ENCODE measurements around the gene DOP1B.
"Not testable (repeated sequence)": the region's sequence is repeated elsewhere in the genome, so short reads cannot be mapped to it uniquely, and the experiment has no call there.

The DOP1B gene

DNA sequence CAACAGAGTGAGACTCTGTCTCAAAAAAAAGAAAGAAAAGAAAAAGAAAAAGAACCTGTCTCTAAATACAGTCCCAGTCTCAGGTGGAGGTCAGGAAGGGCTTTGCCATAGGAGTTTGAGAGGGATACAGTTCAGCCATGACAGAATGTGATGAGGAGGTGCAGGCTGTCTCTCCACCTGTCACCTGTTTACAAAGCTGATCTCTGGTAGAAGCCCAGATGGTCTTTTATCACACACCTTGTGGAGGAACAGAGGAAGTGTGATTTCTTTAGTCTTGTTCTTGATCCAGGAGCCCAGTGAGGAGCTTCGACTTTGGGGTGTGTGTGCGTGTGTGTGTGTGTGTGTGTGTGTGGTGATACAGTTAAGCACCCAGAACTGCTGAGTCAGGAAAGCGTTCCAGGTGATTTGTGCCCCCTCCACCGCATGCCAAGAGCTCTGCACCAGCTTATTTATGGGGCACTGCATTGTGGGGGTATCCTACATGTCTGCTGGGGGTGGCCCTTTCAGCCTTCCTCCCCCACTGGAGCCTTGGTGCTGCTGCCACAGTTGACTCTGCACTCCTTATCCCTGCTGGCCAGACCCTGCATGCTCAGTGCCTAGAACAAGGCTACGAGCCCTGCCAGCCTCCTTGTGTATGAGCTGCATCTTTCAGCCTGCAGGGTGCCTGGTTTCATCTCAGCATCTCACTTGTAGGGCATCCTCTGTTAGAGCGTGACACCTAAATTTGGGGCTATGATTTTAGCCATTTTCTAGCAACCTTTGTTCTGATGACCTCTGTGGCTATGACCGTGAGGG, 19.3 kb downstream of the DOP1B start:
- no peak for DNase-seq (ENCODE audit: low spot score)

DNA sequence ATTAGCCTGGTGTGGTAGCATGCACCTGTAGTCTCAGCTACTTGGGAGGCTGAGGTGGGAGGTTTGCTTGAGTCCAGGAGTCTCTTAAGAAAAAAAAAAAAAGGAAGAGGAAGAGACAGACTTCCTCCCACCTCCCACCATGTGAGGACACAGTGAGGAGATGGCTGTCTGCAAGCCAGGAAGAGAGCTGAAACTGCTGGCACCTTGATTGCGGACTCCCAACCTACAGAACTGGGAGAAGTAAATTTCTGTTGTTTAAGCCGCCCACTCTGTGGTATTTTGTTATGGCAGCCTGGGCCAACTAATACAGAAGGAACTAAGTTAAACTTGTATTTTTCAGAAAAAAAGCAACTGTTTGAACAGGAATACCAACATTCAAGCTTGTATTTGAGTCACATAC, 21.7 kb downstream of the DOP1B start:
- no peak for DNase-seq (ENCODE audit: low spot score)

DNA sequence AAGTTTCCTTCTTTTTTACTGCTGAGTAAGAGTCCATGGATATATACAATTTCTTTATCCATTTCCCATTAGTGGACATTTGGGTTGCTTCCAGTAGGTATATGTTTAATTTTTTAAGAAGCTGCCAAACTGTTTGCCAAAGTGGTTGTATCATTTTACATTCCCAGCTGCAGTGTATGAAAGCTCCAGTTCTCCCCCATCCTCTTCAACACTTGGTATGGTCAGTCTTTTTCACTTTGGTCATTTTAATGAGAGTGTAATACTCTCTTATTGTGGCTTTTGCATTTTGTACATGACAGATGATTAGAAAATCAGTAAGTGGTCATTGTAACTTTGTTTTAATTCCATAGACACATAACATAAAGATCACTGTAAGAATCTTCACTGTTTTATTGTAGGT, 22.5 kb downstream of the DOP1B start:
- DNase-seq (ENCODE audit: low spot score), result no peak

DNA sequence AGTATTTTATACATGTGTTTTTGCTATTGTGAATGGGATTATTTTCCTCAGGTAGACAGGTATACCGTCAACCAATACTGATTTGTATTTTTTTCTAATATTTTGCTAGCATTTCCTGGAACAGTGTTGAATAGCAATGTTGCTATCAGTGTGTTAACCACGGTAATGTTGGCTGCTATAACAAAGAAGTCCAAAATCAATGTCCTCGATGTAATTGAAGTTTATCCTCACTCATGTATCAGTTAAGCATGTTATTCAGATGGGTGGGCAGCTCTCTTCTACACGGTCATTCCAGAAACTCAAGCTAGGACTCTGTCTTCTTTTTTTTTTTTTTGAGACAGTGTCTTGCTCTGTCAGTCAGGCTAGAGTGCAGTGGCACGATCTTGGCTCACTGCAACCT, 24.3 kb downstream of the DOP1B start:
- no peak for DNase-seq (ENCODE audit: low spot score)

DNA sequence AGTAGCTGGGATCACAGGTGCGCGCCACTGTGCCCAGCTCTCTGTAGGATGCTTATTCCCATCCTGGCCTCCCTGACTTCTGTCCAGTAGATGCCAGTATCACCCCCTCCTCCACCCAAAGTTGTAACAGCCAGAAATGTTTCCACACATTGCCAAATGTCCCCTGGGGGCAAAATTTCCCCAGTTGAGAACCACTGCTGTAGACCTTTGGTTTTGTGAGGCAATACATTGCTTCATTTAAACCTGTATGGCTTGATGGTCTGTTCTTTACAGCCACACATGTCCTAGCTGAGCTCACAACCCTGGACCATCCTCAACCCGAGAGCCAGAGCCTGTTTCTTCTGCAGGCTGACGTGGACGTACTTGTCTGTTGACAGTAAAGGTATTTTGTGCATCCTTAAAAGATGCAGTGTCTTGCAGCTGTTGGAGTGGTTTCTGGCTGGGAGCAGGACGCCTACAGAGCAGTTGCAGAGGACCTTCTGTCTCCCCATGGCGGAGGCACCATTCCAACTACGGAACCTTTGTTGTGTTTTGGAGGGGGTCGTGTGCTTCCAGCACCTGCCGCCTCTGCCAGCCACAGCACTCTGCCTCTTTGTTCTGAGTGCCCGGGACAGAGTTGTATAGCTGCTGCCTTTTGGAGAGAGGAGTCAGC, 26.6 kb downstream of the DOP1B start:
- DNase-seq (ENCODE audit: low spot score), result no peak

DNA sequence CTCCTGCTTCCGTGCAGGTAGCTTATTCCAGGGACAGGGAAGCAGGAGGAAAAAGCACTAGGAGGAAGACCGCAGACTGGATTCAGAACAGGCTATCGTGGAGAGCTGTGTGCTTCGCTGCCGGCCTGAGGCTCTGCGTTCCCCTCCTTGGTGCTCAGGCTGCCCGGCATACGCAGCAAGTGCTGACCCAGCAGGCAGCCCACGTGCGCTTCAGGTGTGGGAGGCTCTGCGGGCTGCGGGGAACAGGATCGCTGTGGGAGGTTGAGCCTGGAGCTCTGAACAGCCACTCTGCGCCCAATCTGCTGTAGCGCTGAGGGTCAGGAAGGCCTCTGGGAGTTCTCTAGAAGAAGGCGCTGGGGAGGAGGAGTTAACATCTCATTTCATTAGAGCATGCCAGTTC, 27.9 kb downstream of the DOP1B start:
- no peak for DNase-seq (ENCODE audit: low spot score)

DNA sequence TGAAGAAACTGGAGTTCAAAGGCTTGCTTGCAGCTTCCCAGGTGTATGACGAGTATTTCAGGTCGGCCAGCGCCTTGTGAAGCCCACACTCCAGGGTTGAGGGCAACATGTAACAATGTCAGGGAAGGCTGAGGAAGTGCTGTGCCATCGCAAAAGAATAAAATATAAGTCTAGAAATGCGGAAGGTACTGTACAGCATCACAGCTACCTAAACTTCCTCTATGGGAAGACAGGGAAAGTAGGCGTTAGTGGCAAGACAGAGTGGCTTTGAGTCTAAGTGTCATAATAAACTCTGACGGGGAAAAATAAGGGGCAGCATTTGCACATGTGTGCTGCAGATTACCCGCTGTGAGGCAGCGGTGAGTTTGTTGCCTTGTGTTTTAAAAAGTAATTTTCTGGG, 28.9 kb downstream of the DOP1B start:
- DNase-seq (ENCODE audit: low spot score), result no peak

DNA sequence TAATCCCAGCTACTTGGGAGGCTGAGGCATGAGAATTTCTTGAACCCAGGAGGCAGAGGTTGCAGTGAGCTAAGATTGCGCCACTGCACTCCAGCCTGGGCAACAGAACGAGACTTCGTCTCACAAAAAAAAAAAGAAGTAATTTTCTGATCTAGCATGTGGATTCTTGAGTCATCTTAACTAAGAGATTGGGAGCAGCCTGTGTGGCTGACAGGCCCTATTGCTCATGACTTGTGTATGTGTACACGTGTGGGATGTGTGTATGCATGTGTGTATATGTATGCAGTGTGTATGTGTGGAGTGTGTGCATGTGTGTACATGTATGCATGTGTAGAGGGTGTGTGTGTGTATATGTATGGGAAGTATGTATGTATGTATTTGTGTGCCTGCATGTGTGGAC, 29.5 kb downstream of the DOP1B start:
- DNase-seq (ENCODE audit: low spot score), result no peak

DNA sequence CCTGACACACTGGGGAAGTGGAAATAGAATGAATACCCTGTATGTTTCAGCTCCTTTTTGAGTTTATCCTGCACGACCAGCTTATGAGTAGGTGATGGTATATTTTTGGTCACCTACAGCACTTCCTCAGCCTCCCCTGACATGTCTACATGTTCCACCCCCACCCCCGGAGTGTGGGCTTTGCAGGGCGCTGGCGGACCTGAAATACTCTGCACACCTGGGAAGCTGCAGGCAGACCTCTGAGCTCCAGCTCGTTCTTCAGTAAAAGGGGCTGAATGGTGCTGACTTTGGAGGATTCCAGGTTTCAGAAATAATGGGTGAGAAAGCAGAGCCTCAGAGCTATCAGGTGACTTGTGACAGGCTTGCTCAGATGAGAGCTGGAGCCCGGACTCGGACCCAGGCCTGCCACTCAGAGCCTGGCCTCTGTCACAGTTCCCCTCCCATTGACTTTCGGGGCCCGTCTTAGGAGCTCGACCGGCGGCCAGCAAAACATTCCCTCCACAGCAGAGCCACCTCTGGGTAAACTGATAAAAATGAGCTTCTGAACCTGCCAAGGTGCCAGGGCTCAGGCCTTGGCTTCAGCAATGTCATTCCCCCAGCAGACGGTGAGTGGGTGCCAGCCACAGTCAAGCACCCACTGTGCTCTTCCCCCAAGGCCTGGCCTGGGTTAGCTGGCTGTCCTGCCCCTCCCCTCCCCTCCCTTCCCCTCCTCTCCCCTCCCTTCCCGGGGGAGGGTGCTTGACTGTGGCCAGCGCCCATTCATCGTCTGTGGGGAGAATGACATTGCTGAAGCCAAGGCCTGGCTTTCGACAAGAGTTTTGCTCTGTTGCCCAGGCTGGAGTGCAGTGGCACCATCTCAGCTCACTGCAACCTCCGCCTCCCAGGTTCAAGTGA, 30.1 kb downstream of the DOP1B start:
- no peak for DNase-seq (ENCODE audit: low spot score)

DNA sequence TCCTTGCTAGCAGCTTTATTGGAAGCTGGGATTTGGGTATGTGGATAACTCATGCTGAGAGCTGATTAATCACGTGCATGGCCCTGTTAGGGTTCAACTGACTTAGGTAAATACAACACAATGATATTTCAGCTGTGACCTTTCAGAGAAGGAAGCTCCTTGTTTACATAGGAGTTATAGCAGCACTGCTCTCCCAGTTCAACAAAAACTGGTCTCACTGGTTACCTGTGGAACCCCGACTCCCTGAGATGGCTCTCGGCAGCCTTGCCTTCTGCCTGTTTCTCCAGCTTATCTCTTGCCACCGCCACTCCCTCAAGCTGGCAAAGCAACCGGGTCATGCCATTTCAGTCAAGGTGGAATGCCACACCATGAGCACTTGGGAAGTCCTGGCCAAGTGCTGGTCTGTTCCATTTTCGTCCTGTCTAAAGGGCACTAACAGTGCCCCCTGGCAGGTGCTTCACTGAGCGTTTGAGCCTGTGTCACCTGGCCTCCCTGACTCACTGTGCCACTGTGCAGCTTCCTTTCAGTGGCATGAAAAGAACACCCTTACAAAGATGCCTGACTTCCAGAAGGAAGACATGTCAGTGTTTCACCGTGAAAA, 31.6 kb downstream of the DOP1B start:
- DNase-seq (ENCODE audit: low spot score), result no peak

DNA sequence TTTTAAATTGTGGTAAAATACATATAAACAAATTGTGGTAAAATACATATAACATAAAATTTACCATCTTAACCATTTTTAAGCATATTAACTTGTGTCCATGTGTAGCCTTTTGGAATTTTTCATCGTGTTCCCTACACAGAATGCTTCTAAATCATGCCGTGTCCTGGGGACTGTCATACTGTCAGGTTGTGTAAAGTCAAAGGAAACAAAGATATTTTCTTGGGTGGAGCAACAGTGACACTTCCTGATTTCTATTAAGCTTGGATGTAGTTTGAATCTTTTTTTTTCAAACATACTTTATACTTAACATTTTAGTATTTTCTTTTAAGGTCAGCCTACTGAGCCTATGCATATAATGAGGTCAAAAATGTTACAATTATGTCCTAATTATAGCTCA, 32.3 kb downstream of the DOP1B start:
- no peak for DNase-seq (ENCODE audit: low spot score)

DNA sequence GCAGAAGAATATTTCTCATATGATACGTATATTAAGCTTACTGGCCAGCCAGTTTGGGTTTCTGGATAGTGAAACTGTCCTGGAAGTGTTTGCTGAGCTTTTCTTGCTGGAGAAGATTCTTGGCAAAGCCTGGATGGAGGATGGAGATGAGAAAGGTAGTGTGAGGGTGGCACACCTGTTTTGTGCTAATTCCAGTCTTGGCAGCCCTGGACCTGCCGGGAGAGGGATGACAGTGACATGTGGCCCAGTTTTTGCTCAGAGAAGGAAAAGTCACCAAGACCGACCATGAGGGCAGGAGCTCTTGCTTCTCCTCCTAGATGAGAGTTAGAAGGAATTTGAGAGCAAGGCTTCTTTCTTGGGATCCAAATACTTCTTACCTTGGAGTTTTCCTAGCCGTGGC, 34.1 kb downstream of the DOP1B start:
- no peak for DNase-seq (ENCODE audit: low spot score)

DNA sequence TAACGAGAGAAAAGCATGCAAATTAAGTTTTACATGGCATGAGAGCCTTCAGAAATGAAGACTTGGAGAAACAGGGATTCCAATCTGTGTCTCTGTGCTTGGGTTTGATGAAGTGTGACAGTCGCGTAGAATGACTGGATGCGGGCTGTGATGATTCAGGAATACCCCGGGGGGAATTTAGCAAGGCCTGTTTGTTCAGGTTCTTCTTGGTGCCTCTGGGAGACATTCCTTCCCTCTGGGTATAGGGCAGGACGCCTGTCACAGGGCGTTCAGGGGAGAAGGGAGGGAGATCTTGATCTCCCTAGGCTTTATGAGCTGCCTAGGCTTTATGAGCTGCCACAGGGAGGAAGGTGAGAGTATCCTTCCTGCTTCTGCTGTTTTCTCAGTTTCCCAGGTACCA, 36.6 kb downstream of the DOP1B start:
- DNase-seq (ENCODE audit: low spot score), result no peak

DNA sequence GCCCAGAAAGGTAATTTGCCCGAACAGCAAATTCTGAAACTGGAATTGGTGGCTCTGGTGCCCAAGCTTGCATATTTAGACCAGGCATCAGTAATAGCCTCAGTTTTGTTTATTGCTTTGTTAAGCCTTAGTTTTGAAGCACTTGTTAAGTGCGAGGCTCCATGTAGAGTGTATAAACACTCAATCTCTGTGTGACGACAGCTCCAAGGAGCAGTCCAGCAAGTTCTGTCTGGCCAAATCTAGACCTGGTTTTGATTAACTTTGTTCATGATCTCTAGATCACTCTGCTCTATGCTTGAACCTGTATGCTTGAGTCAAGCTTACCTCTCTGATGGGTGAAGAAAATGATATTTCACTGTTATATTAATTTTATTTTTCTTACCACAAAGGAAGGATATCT, 37.4 kb downstream of the DOP1B start:
- no peak for DNase-seq (ENCODE audit: low spot score)

DNA sequence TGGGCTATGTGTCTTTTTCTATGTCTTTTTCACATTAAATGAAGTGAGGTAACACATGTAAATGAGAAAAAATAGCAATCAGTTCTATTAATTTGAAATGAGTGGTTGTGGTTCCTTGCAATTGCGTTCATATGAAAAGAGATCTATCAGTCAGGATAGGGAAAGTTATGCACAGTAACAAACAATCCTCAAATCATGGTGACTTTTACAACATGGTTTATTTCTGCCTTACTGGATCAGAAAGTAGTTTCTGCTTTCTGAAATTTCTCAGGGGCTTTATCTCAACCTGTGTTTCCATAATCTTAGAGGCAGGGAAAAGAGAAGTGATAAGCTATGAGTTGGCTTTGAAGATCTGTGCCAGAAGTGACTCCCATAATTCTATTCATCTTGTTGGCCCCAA, 39.0 kb downstream of the DOP1B start:
- no peak for DNase-seq (ENCODE audit: low spot score)

DNA sequence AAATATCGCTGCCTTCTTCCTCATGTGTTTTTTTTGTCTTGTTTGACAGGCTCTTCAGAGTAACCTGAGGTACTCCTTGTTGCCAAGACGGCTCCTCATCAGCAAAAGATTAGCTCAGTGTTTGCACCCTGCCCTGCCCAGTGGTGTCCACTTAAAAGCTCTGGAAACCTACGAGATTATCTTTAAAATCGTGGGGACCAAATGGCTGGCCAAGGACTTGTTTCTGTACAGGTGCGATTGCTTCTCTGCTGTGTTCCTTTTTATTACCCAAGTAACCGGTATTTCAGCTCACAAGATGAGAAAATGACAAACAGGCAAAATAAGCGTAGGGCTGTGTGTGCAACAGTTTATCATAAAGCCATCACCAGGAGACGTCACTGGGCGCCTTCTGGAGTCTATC, 42.4 kb downstream of the DOP1B start:
- no peak for DNase-seq (ENCODE audit: low spot score)

DNA sequence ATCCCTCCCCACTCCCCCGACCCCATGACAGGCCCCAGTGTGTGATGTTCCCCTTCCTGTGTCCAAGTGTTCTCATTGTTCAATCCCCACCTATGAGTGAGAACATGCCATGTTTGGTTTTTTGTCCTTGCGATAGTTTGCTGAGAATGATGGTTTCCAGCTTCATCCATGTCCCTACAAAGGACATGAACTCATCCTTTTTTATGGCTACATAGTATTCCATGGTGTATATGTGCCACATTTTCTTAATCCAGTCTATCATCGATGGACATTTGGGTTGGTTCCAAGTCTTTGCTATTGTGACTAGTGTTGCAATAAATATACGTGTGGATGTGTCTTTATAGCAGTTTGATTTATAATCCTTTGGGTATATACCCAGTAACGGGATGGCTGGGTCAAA, 43.0 kb downstream of the DOP1B start:
- DNase-seq (ENCODE audit: low spot score), result not testable (repeated sequence)

DNA sequence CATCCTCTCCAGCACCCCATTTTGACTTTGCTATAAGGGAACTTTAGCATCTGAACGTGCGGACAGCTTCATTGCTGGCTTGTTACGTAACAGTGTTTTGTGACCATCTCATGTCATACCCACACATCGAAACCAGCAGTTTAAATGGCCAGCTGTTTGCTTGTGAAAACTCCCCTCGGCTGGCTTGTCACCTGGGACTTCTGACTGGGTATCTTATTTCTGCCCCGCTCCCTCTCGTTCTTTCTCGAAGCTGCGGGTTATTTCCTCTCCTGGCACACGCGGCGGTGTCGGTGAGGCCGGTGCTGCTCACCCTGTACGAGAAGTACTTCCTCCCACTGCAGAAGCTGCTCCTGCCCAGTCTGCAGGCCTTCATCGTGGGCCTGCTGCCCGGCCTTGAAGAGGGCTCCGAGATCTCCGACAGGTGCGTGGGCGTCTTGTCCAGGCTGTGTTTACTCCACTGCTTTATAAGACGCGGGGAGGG, 43.5 kb downstream of the DOP1B start:
- DNase-seq (ENCODE audit: low spot score), result no peak

DNA sequence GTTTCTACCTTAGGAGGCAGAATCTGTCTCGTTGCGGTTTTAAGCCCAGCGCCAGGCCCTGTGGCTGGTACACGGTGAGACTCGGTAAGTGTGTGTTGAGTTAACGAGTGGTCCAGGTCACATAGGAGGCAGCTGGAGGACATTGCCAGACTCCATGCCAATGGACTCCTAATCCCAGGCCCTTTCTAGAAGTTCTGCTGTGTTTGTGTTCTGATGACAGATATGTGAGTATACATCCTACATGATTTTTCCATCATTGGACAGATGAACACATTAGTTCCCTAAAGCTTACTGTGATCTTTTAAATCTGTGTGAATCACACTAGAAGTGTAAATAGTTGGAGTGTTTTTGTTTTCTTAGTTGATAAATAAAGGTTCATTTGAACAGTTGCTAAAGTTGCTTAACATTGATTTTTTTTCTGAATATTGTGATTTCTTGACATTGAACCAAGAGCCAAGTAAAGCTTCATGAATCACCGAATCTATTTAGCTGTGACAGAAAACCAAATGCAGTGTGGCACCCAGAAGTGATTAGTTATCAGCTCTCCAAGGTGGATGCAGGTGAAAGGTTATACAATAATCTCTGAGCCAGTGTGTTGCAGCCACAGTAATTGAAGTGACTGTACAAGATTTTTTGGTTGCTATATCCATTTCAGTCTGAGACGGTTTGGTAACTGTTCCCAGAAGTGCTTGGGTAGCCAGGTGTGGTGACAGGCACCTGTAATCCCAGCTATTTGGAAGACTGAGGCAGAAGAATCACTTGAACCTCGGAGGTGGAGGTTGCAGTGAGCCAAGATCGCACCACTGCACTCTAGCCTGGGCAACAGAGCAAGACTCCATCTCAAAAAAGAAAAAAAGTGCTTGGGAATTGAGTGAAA, 46.3 kb downstream of the DOP1B start:
- no peak for DNase-seq (ENCODE audit: low spot score)

DNA sequence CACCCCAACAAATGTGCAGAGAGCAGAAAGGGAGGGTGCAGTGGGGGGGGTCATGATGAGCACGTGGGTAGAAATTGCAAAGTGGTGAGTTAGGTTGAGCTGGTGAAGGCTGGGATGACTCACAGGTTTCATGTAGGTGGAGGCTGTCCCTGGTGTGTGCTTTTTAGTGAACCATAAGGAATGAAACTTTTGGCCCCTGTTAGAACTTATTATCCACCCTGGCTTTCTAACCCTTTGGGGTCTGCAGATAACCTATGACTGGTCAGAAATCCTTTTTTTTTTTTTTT, 46.9 kb downstream of the DOP1B start:
- DNase-seq (ENCODE audit: low spot score), result peak; percentile 61

DNA sequence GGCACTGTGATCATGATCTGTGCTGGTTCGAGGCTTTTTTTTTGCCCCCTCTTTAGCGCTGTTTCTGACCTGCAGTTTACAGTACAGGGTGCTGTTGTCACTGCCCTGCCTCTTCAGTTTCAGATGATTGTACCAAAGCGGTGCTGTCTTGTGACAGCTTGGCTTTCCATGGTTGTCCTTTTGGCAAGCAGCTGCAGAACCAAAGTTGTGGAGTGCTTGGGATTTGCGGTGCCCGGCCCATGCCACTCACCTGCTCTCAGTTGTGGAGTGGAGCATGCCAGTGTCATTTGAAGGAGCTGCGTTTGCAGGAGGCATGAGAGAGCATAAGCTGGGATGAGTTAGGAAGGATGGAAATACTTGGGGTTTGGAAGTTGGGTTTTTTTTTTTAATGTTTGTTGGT, 48.4 kb downstream of the DOP1B start:
- no peak for DNase-seq (ENCODE audit: low spot score)

DNA sequence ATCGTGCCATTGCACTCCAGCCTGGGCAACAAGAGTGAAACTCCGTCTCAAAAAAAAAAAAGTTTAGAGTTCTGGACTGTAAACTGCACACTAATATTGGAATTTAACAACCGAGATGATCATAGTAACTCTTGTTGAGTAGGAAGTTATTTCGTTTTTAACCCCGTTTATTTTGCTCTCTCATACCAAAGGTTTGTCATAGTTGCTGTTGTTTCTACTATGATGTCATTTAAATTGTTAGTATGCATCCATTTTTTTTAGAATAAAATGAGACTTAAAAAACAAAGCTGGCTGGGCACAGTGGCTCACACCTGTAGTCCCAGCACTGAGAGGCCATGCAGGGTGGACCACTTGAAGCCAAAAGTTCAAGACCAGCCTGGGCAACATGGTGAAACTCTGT, 49.3 kb downstream of the DOP1B start:
- no peak for DNase-seq (ENCODE audit: low spot score)

Data from putamen (tissue), 1 donor.